T-helper 22 cell (primary cell): ENCODE results near the gene LCE1C.

Experiments
- DNase-seq: peaks from one replicate; pipeline ENCODE4 v3.0.0-alpha.2; 2020; ENCODE audit warnings: low read depth

LCE1C gene

GRCh38 chr1:152759453-152760173 lies 46.8 kb downstream of the LCE1C start:
- DNase-seq = no peak

- no peak for DNase-seq
These were observed 47.8 kb downstream of the LCE1C start for GRCh38 chr1:152758636-152759035.

DNA sequence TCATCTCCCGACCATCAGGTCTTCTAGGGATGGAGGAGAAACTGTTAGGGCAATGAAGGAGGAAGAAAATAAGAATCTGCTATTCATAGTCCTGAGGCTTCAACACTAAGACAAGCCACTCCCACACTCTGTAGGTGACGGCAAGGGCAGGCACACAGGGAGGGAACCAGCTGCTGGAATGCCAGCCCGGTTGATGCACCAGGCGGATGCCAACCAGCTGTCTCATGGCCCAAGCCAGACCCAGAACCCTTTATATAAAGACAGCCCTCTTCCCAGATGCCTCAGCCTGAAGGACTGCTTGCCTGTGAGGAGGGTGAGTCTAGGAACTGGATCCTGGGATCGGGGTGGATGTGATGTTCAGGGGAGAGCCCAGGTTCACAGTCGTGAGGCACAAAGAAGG lies 48.7 kb downstream of the LCE1C start, which contains the start of gene KPRP:
KPRP (plus strand) TSS at position 279 of the 400 bp plus-strand sequence. CDS start 1,564 bp downstream, outside the sequence.
- no peak for DNase-seq

- no peak for DNase-seq
These were observed 49.6 kb downstream of the LCE1C start for GRCh38 chr1:152756872-152757271.
